Keratinocyte (primary cell): ENCODE results near the gene FNDC3B. TPM values are rescaled to one million over a fixed set of nuclear protein-coding genes. Genes with fewer than 3 reads are reported as not detected.

Experiments
- DNase-seq: peaks from one replicate; pipeline ENCODE4 v3.0.0-alpha.2; 2011; ENCODE audit warnings: low read depth, missing footprints, low spot score
- FAIRE-seq: peaks from 2 replicates; lab custom pipeline; 2011; peaks lifted over from hg19 to GRCh38; lab: Jason Lieb, UNC
- H2AFZ ChIP-seq: 2 replicates; pipeline ENCODE4 v1.6.0; 2012; ENCODE audit warnings: low read length, control low read depth, inconsistent platforms; ENCODE audit not compliant: control insufficient read depth
- H3K27ac ChIP-seq: 2 replicates; pipeline ENCODE4 v1.5.1; 2011; ENCODE audit warnings: low read length; ENCODE audit not compliant: control insufficient read depth, insufficient read depth
- H3K27me3 ChIP-seq: 3 replicates; pipeline ENCODE4 v1.6.0; 2011; ENCODE audit warnings: low read length; ENCODE audit not compliant: control insufficient read depth, insufficient read depth; ENCODE audit errors: extremely low read depth
- H3K36me3 ChIP-seq, 2 experiments: 2 replicates in 1 of 2; 3 replicates in 1 of 2; pipeline ENCODE4 v1.5.1; 2011; ENCODE audit warnings: low read length in 2 of 2, mild to moderate bottlenecking in 1 of 2; ENCODE audit not compliant: control insufficient read depth in 2 of 2, insufficient read depth in 2 of 2; ENCODE audit errors: extremely low read depth in 1 of 2
- H3K4me1 ChIP-seq: 3 replicates; pipeline ENCODE4 v1.5.1; 2011; ENCODE audit warnings: low read length; ENCODE audit not compliant: control insufficient read depth, insufficient read depth; ENCODE audit errors: extremely low read depth
- H3K4me2 ChIP-seq: 3 replicates; pipeline ENCODE4 v1.6.0; 2011; ENCODE audit warnings: low read depth, low read length; ENCODE audit not compliant: control insufficient read depth, insufficient read depth; ENCODE audit errors: extremely low read depth
- H3K4me3 ChIP-seq, 3 experiments: fragments of 200-600 bp in 1 of 3; sonication (generic) in 1 of 3; 2 replicates in 2 of 3; 3 replicates in 1 of 3; pipeline ENCODE4 v1.5.1; 2011 to 2016; ENCODE audit warnings: low read length in 3 of 3, mild to moderate bottlenecking in 3 of 3, control low read depth in 2 of 3, inconsistent platforms in 1 of 3, low read depth in 1 of 3, mixed read lengths in 1 of 3, mixed run types in 1 of 3, moderate library complexity in 1 of 3; ENCODE audit not compliant: control insufficient read depth in 2 of 3, insufficient read depth in 2 of 3; ENCODE audit errors: extremely low read depth in 1 of 3
- H3K79me2 ChIP-seq: 2 replicates; pipeline ENCODE4 v1.6.0; 2012; ENCODE audit warnings: low read length; ENCODE audit not compliant: control insufficient read depth, insufficient read depth
- H3K9ac ChIP-seq: 3 replicates; pipeline ENCODE4 v1.6.0; 2011; ENCODE audit warnings: low read length; ENCODE audit not compliant: control insufficient read depth, insufficient read depth; ENCODE audit errors: extremely low read depth
- H3K9me1 ChIP-seq: 3 replicates; pipeline ENCODE4 v1.6.0; 2011; ENCODE audit warnings: low read length; ENCODE audit not compliant: control insufficient read depth, insufficient read depth; ENCODE audit errors: extremely low read depth
- H3K9me3 ChIP-seq: 2 replicates; pipeline ENCODE4 v1.5.1; 2012; ENCODE audit warnings: low read depth, low read length; ENCODE audit not compliant: control insufficient read depth
- H4K20me1 ChIP-seq: 3 replicates; pipeline ENCODE4 v1.6.0; 2011; ENCODE audit warnings: low read length; ENCODE audit not compliant: control insufficient read depth, insufficient read depth; ENCODE audit errors: extremely low read depth
- EZH2 ChIP-seq: IDR thresholded peaks from one replicate; pipeline ENCODE4 v1.6.1; 2012; ENCODE audit warnings: inconsistent platforms, mild to moderate bottlenecking, low read length, moderate library complexity
- dilution Hi-C: fragments of 300-500 bp; cut with MboI; formaldehyde crosslinking; loops from one replicate; pipeline ENCODE4 v1.7.0; 2020; ENCODE audit warnings: low sequenced_read_pairs; ENCODE audit not compliant: extremely low pct_ligation_motif_present
- polyA plus RNA-seq, 5 experiments: library from polyadenylated mRNA; depleted of rRNA in 3 of 5; stranded (reverse) in 3 of 5; stranded (forward) in 1 of 5; unstranded in 1 of 5; fragments of >200 nt; gene quantifications; 1 replicate in 1 of 5; 2 replicates in 3 of 5; 3 replicates in 1 of 5; pipeline versions ENCODE4 v1.2.1 to v1.2.3, GENCODE V29; 2011 to 2012; ENCODE audit warnings: missing spikeins in 2 of 5, low read depth in 1 of 5, low replicate concordance in 1 of 5
- TF ChIP-seq, protein P1 (sequence below), 3 experiments: IDR thresholded peaks in 1 of 3; conservative IDR thresholded peaks in 1 of 3; optimal IDR thresholded peaks in 1 of 3; 2 replicates in 2 of 3; 3 replicates in 1 of 3; pipeline versions ENCODE3 to v1.5.1; 2011; ENCODE audit warnings: low read length in 3 of 3, mild to moderate bottlenecking in 3 of 3, moderate library complexity in 2 of 3, control low read depth in 1 of 3, inconsistent platforms in 1 of 3; ENCODE audit not compliant: insufficient read depth in 2 of 3; ENCODE audit errors: extremely low read depth in 1 of 3

The FNDC3B gene
- polyA plus RNA-seq, 1 donor (not counting 4 experiments of a cell fraction or from before 2014, with no cell fraction given) = 31.4 TPM

DNA sequence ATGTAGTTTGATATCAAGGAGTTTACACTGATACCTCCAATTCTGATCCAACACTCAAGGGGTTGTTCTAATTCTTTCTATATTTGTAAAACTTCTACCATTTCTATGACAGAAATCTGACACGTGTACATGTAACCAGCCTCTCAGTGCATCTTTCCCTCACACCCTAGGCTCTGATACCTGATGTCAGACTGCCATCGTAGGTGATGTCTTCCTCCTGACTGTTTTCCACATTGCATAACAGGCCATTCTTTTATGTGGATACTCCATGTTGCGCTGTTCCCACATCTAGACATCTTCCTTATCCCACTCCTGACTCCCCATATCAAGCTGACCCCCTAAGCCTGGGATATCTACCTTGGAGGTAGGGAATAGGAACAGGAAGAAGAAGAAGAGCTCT lies 159.1 kb downstream of the FNDC3B start:
- dilution Hi-C loops = no loop called here
- H3K36me3 ChIP-seq = peaks cover 0 to 2% of the 10 kb centered on the region in 2 experiments
- no peak overlapping the region for H3K9ac ChIP-seq
- no peak overlapping the region for H3K4me3 ChIP-seq
- peaks cover 1% of the 10 kb centered on the region for H4K20me1 ChIP-seq
- no peak for TF ChIP-seq EZH2
- TF ChIP-seq, protein P1, sequence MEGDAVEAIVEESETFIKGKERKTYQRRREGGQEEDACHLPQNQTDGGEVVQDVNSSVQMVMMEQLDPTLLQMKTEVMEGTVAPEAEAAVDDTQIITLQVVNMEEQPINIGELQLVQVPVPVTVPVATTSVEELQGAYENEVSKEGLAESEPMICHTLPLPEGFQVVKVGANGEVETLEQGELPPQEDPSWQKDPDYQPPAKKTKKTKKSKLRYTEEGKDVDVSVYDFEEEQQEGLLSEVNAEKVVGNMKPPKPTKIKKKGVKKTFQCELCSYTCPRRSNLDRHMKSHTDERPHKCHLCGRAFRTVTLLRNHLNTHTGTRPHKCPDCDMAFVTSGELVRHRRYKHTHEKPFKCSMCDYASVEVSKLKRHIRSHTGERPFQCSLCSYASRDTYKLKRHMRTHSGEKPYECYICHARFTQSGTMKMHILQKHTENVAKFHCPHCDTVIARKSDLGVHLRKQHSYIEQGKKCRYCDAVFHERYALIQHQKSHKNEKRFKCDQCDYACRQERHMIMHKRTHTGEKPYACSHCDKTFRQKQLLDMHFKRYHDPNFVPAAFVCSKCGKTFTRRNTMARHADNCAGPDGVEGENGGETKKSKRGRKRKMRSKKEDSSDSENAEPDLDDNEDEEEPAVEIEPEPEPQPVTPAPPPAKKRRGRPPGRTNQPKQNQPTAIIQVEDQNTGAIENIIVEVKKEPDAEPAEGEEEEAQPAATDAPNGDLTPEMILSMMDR (optimal IDR thresholded peaks at IDR 0.05 in 1 of 3, IDR thresholded peaks at IDR 0.05 in 1 of 3, conservative IDR thresholded peaks at IDR 0.05 in 1 of 3; ENCODE audit: extremely low read depth in 1 of 3, insufficient read depth in 2 of 3, low read length in 3 of 3) = no peak
- peaks cover 63% of the 10 kb centered on the region for H3K79me2 ChIP-seq
- FAIRE-seq = no peak
- H3K4me1 ChIP-seq = peaks cover 30% of the 10 kb centered on the region
- H2AFZ ChIP-seq = no peak overlapping the region
- no peaks in the 10 kb centered on the region for H3K9me1 ChIP-seq
- DNase-seq = no peak
- no peak overlapping the region for H3K4me2 ChIP-seq
- no peaks in the 10 kb centered on the region for H3K9me3 ChIP-seq
- no peaks in the 10 kb centered on the region for H3K27me3 ChIP-seq
- no peak overlapping the region for H3K27ac ChIP-seq

DNA sequence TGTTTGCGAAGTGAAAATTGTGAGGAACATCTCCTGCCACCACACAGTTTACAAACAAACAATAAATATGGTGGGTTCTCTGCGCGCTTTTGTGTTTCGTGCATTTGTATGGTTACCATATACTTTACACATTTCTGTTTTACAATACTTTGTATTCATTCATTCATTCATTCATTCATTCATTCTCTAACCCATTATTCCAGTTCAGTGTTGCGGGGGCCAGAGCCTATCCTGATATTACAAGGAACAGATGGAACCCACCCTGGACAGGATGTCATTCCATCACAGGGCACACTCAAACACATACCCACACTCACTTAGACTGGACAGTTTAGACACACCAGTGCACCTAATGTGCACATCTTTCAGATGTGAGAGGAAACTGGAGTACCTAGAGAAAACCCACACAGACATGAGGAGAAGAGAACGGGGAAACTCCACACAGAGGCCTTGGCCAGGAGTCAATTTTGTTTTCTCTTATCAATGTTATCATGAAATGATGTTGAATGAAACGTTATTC lies 160.5 kb downstream of the FNDC3B start:
- TF ChIP-seq, protein P1 (optimal IDR thresholded peaks at IDR 0.05 in 1 of 3, IDR thresholded peaks at IDR 0.05 in 1 of 3, conservative IDR thresholded peaks at IDR 0.05 in 1 of 3; ENCODE audit: extremely low read depth in 1 of 3, insufficient read depth in 2 of 3, low read length in 3 of 3) = no peak
- TF ChIP-seq EZH2 = no peak
- no peaks in the 10 kb centered on the region for H4K20me1 ChIP-seq
- H3K27me3 ChIP-seq = no peaks in the 10 kb centered on the region
- DNase-seq (no peak), FAIRE-seq (no peak)
- no peak overlapping the region for H3K27ac ChIP-seq
- H3K4me1 ChIP-seq = peaks cover 30% of the 10 kb centered on the region
- H3K9me1 ChIP-seq = no peaks in the 10 kb centered on the region
- peaks cover 0 to 2% of the 10 kb centered on the region in 2 experiments for H3K36me3 ChIP-seq
- H2AFZ ChIP-seq = no peak overlapping the region
- H3K9me3 ChIP-seq = no peaks in the 10 kb centered on the region
- no peak overlapping the region for H3K4me3 ChIP-seq
- H3K79me2 ChIP-seq = peaks cover 66% of the 10 kb centered on the region
- no peak overlapping the region for H3K9ac ChIP-seq
- no peak overlapping the region for H3K4me2 ChIP-seq
- dilution Hi-C loops = no loop called here
